HepG2 (cell line): Measurements from ENCODE around the gene RASSF7. TPM values are rescaled to one million over a fixed set of nuclear protein-coding genes. Genes with fewer than 3 reads are reported as not detected.

Source experiments
- CAMTA2 ChIP-seq: sonication (generic); formaldehyde crosslinking; IDR thresholded peaks from 2 replicates; pipeline ENCODE4 v1.4.0; 2020; ENCODE audit warnings: mild to moderate bottlenecking, missing genetic modification reagents, borderline replicate concordance
- KDM5B ChIP-seq: sonication (generic); formaldehyde crosslinking; IDR thresholded peaks from 2 replicates; pipeline ENCODE4 v1.4.0; 2020; ENCODE audit warnings: missing genetic modification reagents, mild to moderate bottlenecking, borderline replicate concordance
- LBX2 ChIP-seq: sonication (generic); formaldehyde crosslinking; IDR thresholded peaks from 2 replicates; pipeline ENCODE4 v1.5.0; 2020; ENCODE audit warnings: missing genetic modification reagents, mild to moderate bottlenecking, borderline replicate concordance
- MXD4 ChIP-seq: IDR thresholded peaks from 2 replicates; pipeline ENCODE4 v1.6.1; 2016; ENCODE audit warnings: mild to moderate bottlenecking, missing biosample characterization, missing genetic modification reagents
- NCOA1 ChIP-seq: sonication (generic); formaldehyde crosslinking; IDR thresholded peaks from 2 replicates; pipeline ENCODE4 v1.9.0; 2021; ENCODE audit warnings: missing genetic modification reagents
- PRMT3 ChIP-seq: sonication (generic); formaldehyde crosslinking; IDR thresholded peaks from 2 replicates; pipeline ENCODE4 v1.8.1; 2022; ENCODE audit warnings: low read depth, mild to moderate bottlenecking, moderate library complexity, missing genetic modification reagents, borderline replicate concordance
- PTBP1 ChIP-seq: fragments of 200-400 bp; formaldehyde crosslinking; IDR thresholded peaks from 2 replicates; pipeline ENCODE4 v1.6.1; 2018; ENCODE audit warnings: low read length, low read depth; ENCODE audit not compliant: poor library complexity, severe bottlenecking
- SOX6 ChIP-seq, 2 experiments: fragments of 450-650 bp in 1 of 2; sonication (generic) in 1 of 2; formaldehyde crosslinking in 1 of 2; IDR thresholded peaks; 2 replicates each; pipeline versions ENCODE4 v1.4.0 to v1.6.1; 2017 to 2020; ENCODE audit warnings: antibody characterized with exemption in 1 of 2, mild to moderate bottlenecking in 1 of 2, missing genetic modification reagents in 1 of 2
- SP5 ChIP-seq: IDR thresholded peaks from 2 replicates; pipeline ENCODE4 v1.6.1; 2016; ENCODE audit warnings: low read depth, borderline replicate concordance
- TCF12 ChIP-seq, 2 experiments: fragments of 450-650 bp in 1 of 2; sonication (generic) in 1 of 2; formaldehyde crosslinking in 1 of 2; IDR thresholded peaks; 2 replicates each; pipeline versions ENCODE4 v1.6.1 to v1.8.0; 2017 to 2022; ENCODE audit warnings: antibody characterized with exemption in 1 of 2, mild to moderate bottlenecking in 1 of 2, missing genetic modification reagents in 1 of 2, moderate library complexity in 1 of 2
- U2AF1 ChIP-seq: fragments of 200-400 bp; formaldehyde crosslinking; optimal IDR thresholded peaks from 2 replicates; pipeline ENCODE3; 2017; ENCODE audit warnings: mild to moderate bottlenecking, low read depth, low read length
- ZFP62 ChIP-seq: sonication (generic); formaldehyde crosslinking; IDR thresholded peaks from 2 replicates; pipeline ENCODE4 v1.4.0; 2020; ENCODE audit warnings: missing genetic modification reagents
- ZNF547 ChIP-seq: sonication (generic); formaldehyde crosslinking; IDR thresholded peaks from 2 replicates; pipeline ENCODE4 v1.5.1; 2020; ENCODE audit warnings: mild to moderate bottlenecking, missing genetic modification reagents
- ZNF644 ChIP-seq: IDR thresholded peaks from 2 replicates; pipeline ENCODE4 v1.6.1; 2016; ENCODE audit warnings: low read depth
- ZNF687 ChIP-seq: sonication (generic); formaldehyde crosslinking; IDR thresholded peaks from 2 replicates; pipeline ENCODE4 v1.5.1; 2020; ENCODE audit warnings: mild to moderate bottlenecking, missing genetic modification reagents, moderate library complexity
- ZNF724P ChIP-seq: sonication (generic); formaldehyde crosslinking; IDR thresholded peaks from 2 replicates; pipeline ENCODE4 v1.8.0; 2022; ENCODE audit warnings: missing genetic modification reagents, borderline replicate concordance
- ZNF772 ChIP-seq: sonication (generic); formaldehyde crosslinking; IDR thresholded peaks from 2 replicates; pipeline ENCODE4 v1.5.0; 2020; ENCODE audit warnings: mild to moderate bottlenecking, missing genetic modification reagents
- ZNF850 ChIP-seq: sonication (generic); formaldehyde crosslinking; conservative IDR thresholded peaks from 2 replicates; pipeline ENCODE4 v1.9.0; 2021; ENCODE audit warnings: mild to moderate bottlenecking, missing genetic modification reagents
- ZSCAN25 ChIP-seq: sonication (generic); formaldehyde crosslinking; IDR thresholded peaks from 2 replicates; pipeline ENCODE4 v1.8.0; 2022; ENCODE audit warnings: mild to moderate bottlenecking, missing genetic modification reagents
- polyA plus RNA-seq, 8 experiments: library from polyadenylated mRNA; depleted of rRNA in 3 of 8; stranded (reverse) in 7 of 8; unstranded in 1 of 8; fragments of >200 nt; fragmentation: Illumina TruSeq in 4 of 8; extraction: Trizol in 4 of 8; gene quantifications; 2 replicates each; pipeline versions ENCODE4 v1.2.1 to v1.2.3, GENCODE V29; 2011 to 2016; ENCODE audit warnings: low read depth in 4 of 8, missing spikeins in 1 of 8, mixed read lengths in 1 of 8; ENCODE audit not compliant: insufficient read depth in 1 of 8
- total RNA-seq, 5 experiments: library from RNA; depleted of rRNA; stranded (reverse); fragments of >200 nt; fragmentation: Illumina TruSeq; extraction: Trizol; gene quantifications; 2 replicates each; pipeline ENCODE4 v1.2.3, GENCODE V29; 2016; ENCODE audit warnings: low read depth in 1 of 5
- TF ChIP-seq, protein P1 (sequence below): sonication (generic); formaldehyde crosslinking; IDR thresholded peaks from 2 replicates; pipeline ENCODE4 v1.8.0; 2022; ENCODE audit warnings: missing genetic modification reagents, mild to moderate bottlenecking, moderate library complexity, borderline replicate concordance
- TF ChIP-seq, protein P2 (sequence below): sonication (generic); formaldehyde crosslinking; IDR thresholded peaks from 2 replicates; pipeline ENCODE4 v1.8.0; 2022; ENCODE audit warnings: missing genetic modification reagents, low read depth, mild to moderate bottlenecking, borderline replicate concordance

Gene RASSF7
- total and polyA plus RNA-seq, 2 of the 13 experiments (the other 11 are each of a cell fraction or from before 2014, with no cell fraction given) = 20.2 to 28.6 TPM

GRCh38 chr11:561148-562003 lies 606 bp downstream of the RASSF7 start (continued):
- TF ChIP-seq, protein P1, sequence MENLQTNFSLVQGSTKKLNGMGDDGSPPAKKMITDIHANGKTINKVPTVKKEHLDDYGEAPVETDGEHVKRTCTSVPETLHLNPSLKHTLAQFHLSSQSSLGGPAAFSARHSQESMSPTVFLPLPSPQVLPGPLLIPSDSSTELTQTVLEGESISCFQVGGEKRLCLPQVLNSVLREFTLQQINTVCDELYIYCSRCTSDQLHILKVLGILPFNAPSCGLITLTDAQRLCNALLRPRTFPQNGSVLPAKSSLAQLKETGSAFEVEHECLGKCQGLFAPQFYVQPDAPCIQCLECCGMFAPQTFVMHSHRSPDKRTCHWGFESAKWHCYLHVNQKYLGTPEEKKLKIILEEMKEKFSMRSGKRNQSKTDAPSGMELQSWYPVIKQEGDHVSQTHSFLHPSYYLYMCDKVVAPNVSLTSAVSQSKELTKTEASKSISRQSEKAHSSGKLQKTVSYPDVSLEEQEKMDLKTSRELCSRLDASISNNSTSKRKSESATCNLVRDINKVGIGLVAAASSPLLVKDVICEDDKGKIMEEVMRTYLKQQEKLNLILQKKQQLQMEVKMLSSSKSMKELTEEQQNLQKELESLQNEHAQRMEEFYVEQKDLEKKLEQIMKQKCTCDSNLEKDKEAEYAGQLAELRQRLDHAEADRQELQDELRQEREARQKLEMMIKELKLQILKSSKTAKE (CRISPR knock-in tag) = peak; percentile 56; the same call in 1 of the 2 replicates
- no peak for TF ChIP-seq U2AF1
- no peak for TF ChIP-seq ZNF644 (CRISPR knock-in tag)
- TF ChIP-seq, protein P2, sequence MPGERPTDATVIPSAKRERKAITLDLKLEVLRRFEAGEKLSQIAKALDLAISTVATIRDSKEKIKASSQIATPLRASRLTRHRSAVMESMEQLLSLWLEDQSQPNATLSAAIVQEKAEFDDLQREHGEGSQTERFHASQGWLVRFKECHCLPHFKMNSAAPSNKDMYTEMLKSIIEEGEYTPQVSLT = no peak
- TF ChIP-seq ZNF547 (CRISPR knock-in tag) = no peak; the same call in 1 of the 2 replicates
- TF ChIP-seq ZNF850 (CRISPR knock-in tag) = no peak
- no peak for TF ChIP-seq NCOA1 (CRISPR knock-in tag)
- TF ChIP-seq MXD4 = peak; percentile 85
- no peak for TF ChIP-seq PRMT3 (CRISPR knock-in tag)
- no peak for TF ChIP-seq PTBP1
- TF ChIP-seq ZNF687 (CRISPR knock-in tag) = peak; percentile 80
- no peak for TF ChIP-seq CAMTA2 (CRISPR knock-in tag)
- no peak for TF ChIP-seq ZFP62 (CRISPR knock-in tag)
- no peak for TF ChIP-seq TCF12 (IDR thresholded peaks at IDR 0.05)
- no peak for TF ChIP-seq TCF12 (CRISPR knock-in tag; IDR thresholded peaks at IDR 0.05)
- no peak for TF ChIP-seq LBX2 (CRISPR knock-in tag)
- TF ChIP-seq KDM5B (CRISPR knock-in tag) = no peak
- TF ChIP-seq ZNF724P (CRISPR knock-in tag) = no peak
- no peak for TF ChIP-seq ZSCAN25 (CRISPR knock-in tag)
- no peak for TF ChIP-seq SOX6 (IDR thresholded peaks at IDR 0.05)
- no peak for TF ChIP-seq SOX6 (CRISPR knock-in tag; IDR thresholded peaks at IDR 0.05)
- TF ChIP-seq SP5 (CRISPR knock-in tag) = peak; percentile 61; the same call in 1 of the 2 replicates
- TF ChIP-seq ZNF772 (CRISPR knock-in tag) = no peak
